DOHH2 (cell line): ENCODE measurements around the gene GMDS.

ENCODE experiments used
- H3F3A ChIP-seq: fragments of 200-600 bp; sonication (generic), shearing (Covaris generic); 2 replicates; pipeline ENCODE4 v1.6.0; 2016; ENCODE audit warnings: antibody characterized with exemption, mild to moderate bottlenecking; ENCODE audit not compliant: control insufficient read depth, insufficient read depth
- H3K27ac ChIP-seq: fragments of 200-600 bp; sonication (generic); 2 replicates; pipeline ENCODE4 v1.5.1; 2014; ENCODE audit warnings: low read depth, mild to moderate bottlenecking, low read length, moderate library complexity
- H3K27me3 ChIP-seq: fragments of 200-600 bp; sonication (generic); 2 replicates; pipeline ENCODE4 v1.6.1; 2014; ENCODE audit warnings: mild to moderate bottlenecking, low read length, mixed read lengths; ENCODE audit not compliant: control insufficient read depth
- H3K36me3 ChIP-seq: fragments of 200-600 bp; sonication (generic); 2 replicates; pipeline ENCODE4 v1.6.1; 2014; ENCODE audit warnings: mild to moderate bottlenecking, low read length, moderate library complexity, mixed read lengths; ENCODE audit not compliant: control insufficient read depth
- H3K4me1 ChIP-seq: fragments of 200-600 bp; sonication (generic); 2 replicates; pipeline ENCODE4 v1.6.1; 2014; ENCODE audit warnings: mild to moderate bottlenecking, low read length, mixed read lengths; ENCODE audit not compliant: control insufficient read depth
- H3K4me2 ChIP-seq: fragments of 200-600 bp; sonication (generic); 2 replicates; pipeline ENCODE4 v1.6.0; 2014; ENCODE audit warnings: mild to moderate bottlenecking, low read length, moderate library complexity
- H3K4me3 ChIP-seq: fragments of 200-600 bp; sonication (generic); 2 replicates; pipeline ENCODE4 v1.5.1; 2014; ENCODE audit warnings: mild to moderate bottlenecking, low read length, mixed read lengths
- H3K79me2 ChIP-seq: fragments of 200-600 bp; sonication (generic); 2 replicates; pipeline ENCODE4 v1.6.1; 2014; ENCODE audit warnings: mild to moderate bottlenecking, low read length, mixed read lengths; ENCODE audit not compliant: control insufficient read depth
- H3K9me2 ChIP-seq: fragments of 200-600 bp; sonication (generic); replicated peaks from 2 replicates; pipeline ENCODE4 v1.6.1; 2014; ENCODE audit warnings: mild to moderate bottlenecking, low read length, mixed read lengths; ENCODE audit not compliant: control insufficient read depth
- H3K9me3 ChIP-seq: fragments of 200-600 bp; sonication (generic); 2 replicates; pipeline ENCODE4 v1.6.1; 2014; ENCODE audit warnings: antibody characterized with exemption, low read length, mixed read lengths; ENCODE audit not compliant: control insufficient read depth, insufficient read depth
- H4K20me1 ChIP-seq: fragments of 200-600 bp; sonication (generic); 2 replicates; pipeline ENCODE4 v1.6.0; 2014; ENCODE audit warnings: low read depth, mild to moderate bottlenecking, antibody characterized with exemption, low read length, moderate library complexity; ENCODE audit not compliant: control insufficient read depth, insufficient read depth
- EZH2phosphoT487 ChIP-seq: fragments of 200-600 bp; sonication (generic); IDR thresholded peaks from 2 replicates; pipeline ENCODE4 v1.6.1; 2017; ENCODE audit warnings: borderline replicate concordance, mild to moderate bottlenecking, antibody characterized with exemption, low read length, moderate library complexity, mixed read lengths
- TF ChIP-seq, protein P1 (sequence below): fragments of 200-600 bp; sonication (generic); IDR thresholded peaks from one replicate; pipeline ENCODE4 v1.5.1; 2014; ENCODE audit warnings: antibody characterized with exemption, mild to moderate bottlenecking, low read depth, low read length; ENCODE audit not compliant: poor library complexity, severe bottlenecking

GMDS gene

DNA sequence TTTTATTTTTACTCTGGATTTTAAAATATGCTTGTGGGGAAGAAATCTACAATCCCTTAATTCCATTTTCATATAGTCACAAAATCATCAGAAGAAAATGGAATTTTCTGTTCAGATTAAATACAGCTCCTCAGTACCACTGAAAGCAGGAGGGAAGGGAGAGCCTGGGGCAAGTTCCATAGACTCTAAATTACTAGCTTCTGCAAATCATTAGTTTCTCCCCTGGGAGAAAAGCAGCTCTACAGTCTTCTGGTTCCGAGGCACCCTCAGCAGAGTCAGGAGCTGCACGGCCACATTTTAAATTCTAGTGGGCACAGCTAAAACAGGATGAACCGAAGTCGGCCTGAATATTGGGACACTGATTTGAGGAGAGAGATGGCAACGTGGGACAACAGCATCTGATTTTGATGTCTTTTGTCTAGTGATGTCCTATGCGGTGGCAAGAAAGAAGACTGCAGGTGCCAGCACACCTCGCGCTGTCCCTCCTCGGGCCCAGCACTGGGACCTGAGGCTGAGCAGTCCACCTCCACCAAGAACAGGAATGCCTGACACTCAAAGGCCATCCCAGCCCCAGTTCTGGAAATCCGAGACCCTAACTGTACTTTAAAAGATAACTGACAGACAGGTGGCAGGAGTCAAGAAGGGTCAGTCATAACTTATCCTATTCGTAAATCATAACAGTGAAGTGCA lies 545.0 kb downstream of the GMDS start:
- Histone ChIP-seq H3K79me2 (no peaks in the 10 kb centered on the region), H3K4me2 (no peak overlapping the region), H3K27me3 (no peaks in the 10 kb centered on the region), H3K9me2 (no peaks in the 10 kb centered on the region), H3F3A (no peaks in the 10 kb centered on the region), H3K36me3 (peaks cover under 1% of the 10 kb centered on the region; the same call in 1 of the 2 replicates), H4K20me1 (0 out of 2 replicates have a peak, but pooled peaks cover 3% of the 10 kb centered on the region), H3K27ac (no peak overlapping the region), H3K9me3 (no peaks in the 10 kb centered on the region), H3K4me1 (no peaks in the 10 kb centered on the region), H3K4me3 (no peak overlapping the region)
- TF ChIP-seq, protein P1, sequence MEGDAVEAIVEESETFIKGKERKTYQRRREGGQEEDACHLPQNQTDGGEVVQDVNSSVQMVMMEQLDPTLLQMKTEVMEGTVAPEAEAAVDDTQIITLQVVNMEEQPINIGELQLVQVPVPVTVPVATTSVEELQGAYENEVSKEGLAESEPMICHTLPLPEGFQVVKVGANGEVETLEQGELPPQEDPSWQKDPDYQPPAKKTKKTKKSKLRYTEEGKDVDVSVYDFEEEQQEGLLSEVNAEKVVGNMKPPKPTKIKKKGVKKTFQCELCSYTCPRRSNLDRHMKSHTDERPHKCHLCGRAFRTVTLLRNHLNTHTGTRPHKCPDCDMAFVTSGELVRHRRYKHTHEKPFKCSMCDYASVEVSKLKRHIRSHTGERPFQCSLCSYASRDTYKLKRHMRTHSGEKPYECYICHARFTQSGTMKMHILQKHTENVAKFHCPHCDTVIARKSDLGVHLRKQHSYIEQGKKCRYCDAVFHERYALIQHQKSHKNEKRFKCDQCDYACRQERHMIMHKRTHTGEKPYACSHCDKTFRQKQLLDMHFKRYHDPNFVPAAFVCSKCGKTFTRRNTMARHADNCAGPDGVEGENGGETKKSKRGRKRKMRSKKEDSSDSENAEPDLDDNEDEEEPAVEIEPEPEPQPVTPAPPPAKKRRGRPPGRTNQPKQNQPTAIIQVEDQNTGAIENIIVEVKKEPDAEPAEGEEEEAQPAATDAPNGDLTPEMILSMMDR, result no peak
- no peak for TF ChIP-seq EZH2phosphoT487

DNA sequence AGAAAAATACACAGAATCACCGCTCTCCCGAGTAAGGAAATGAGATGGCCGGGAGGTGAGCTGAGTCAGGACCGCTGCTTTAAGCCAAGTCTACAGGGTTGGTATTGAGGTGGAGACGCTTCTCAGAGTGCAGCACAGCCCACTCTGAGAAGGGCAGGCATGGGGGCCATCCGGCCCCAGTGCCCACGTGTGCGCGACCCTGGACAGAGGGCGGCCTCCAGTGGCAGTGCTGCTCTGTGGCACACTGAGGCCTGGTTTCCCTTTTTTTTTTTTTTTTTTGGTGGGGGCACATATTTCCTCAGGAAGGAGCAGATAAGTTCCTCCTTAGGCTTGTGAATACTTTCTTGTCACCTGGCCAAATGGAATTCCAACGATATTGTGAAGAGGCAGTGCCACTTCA lies 546.9 kb downstream of the GMDS start:
- H3K36me3 ChIP-seq, result peaks cover 8% of the 10 kb centered on the region; the same call in 1 of the 2 replicates
- H3K9me3 ChIP-seq, result no peaks in the 10 kb centered on the region
- TF ChIP-seq, protein P1, result no peak

GRCh38 chr6:1697688-1698351 lies 547.6 kb downstream of the GMDS start:
- Histone ChIP-seq H3K9me2 (no peaks in the 10 kb centered on the region), H4K20me1 (0 out of 2 replicates have a peak, but pooled peaks cover 3% of the 10 kb centered on the region), H3K36me3 (peaks cover 8% of the 10 kb centered on the region; the same call in 1 of the 2 replicates), H3K27me3 (no peaks in the 10 kb centered on the region), H3K4me2 (no peak overlapping the region), H3K9me3 (no peaks in the 10 kb centered on the region), H3K79me2 (no peaks in the 10 kb centered on the region), H3F3A (no peaks in the 10 kb centered on the region), H3K27ac (no peak overlapping the region), H3K4me1 (no peaks in the 10 kb centered on the region), H3K4me3 (no peak overlapping the region)
- no peak for TF ChIP-seq EZH2phosphoT487
- TF ChIP-seq, protein P1, result no peak

More for the DNA sequence above, 546.9 kb downstream of the GMDS start:
- Histone ChIP-seq H3K4me3 (no peak overlapping the region), H4K20me1 (0 out of 2 replicates have a peak, but pooled peaks cover 3% of the 10 kb centered on the region), H3K27ac (no peak overlapping the region), H3K4me2 (no peak overlapping the region), H3F3A (no peaks in the 10 kb centered on the region), H3K79me2 (no peaks in the 10 kb centered on the region), H3K9me2 (no peaks in the 10 kb centered on the region), H3K27me3 (no peaks in the 10 kb centered on the region), H3K4me1 (no peaks in the 10 kb centered on the region)
